Measurements from ENCODE around the gene OCIAD1.
"Not testable (repeated sequence)": the region's sequence is repeated elsewhere in the genome, so short reads cannot be mapped to it uniquely, and the experiment has no call there.

The OCIAD1 gene, protein sequence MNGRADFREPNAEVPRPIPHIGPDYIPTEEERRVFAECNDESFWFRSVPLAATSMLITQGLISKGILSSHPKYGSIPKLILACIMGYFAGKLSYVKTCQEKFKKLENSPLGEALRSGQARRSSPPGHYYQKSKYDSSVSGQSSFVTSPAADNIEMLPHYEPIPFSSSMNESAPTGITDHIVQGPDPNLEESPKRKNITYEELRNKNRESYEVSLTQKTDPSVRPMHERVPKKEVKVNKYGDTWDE

DNA sequence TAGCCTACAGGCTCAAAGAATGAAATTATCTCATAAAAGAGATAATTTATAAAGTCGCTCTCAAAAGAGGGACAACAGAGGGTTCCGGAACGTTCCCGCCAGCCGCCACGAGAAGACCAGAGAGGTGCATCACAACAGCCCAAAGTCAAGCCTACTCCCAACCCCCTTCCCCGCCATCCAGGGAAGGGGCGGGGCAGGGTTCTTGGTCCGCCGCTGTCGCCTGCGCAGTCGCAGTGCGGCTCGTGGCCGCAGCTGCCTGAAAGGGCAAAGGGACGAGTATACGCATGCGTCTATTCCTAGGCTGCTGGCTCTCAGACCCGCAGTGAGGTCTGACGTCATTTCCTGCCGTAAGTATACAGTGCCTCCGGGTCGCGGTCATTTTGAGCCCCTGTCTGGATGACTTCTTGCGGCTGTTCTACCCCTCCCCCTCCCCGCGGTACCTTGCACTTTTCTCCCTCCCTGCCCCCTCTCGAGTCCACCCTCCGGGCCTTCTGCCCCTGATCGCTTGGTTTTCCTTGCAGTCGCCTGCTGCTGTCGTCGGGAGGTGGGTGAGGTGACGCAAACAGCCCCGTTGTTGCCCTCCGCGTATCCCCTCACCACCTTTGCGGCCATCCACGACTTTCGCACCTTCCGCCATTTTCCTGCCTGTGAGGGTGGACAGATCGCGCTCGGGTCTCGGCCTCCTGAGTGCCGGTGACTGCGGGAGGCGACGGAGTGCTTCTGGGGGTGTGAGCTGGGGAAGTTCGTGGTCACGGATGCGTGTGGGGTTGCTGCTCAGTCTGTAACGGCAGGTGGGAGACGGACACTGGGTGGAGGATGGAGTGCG, at the start of gene OCIAD1:
Gene OCIAD1, plus strand, starts transcription at position 383 of the 826 bp plus-strand sequence. CDS start 1,537 bp downstream, outside the sequence.
- peak; percentile 95 for DNase-seq

- DNase-seq, result no peak
Observed at GRCh38 chr4:48781968-48782367, 48.9 kb upstream of the OCIAD1 start.

DNA sequence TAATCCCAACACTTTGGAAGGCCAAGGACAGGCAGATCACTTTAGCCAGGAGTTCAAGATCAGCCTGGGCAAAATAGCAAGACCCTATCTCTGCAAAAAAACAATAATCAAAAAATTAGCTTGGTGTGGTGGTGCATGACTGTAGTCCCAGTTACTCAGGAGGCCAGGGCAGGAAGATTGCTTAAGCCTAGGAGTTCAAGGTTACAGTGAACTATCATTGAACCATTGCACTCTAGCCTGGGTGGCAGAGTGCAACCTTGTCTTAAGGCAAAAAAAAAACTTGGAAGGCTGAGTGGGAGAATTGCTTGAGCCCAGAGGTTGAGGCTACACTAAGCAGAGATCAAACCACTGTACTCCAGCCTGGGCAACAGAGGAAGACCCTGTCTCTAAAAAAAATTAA, 45.6 kb upstream of the OCIAD1 start:
- no peak for DNase-seq

DNA sequence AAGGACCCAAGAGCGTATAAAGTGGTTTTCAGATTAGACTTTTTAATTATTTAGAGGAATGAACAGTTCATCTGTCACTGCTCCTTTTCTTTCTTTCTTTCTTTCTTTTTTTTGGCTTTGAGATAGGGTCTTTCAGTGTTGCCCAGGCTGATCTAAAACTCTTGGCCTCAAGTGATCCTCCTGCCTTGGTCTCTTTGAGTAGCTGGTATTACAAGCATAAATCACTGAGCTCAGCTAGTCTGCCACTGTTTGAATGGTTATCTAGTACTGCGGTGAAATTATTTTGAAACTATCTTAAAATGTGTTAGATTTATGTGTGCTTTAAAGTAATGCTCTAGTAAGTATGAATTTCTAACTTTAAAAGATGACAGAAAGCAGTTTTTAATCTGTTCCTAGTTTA, 44.3 kb upstream of the OCIAD1 start:
- DNase-seq, result no peak

GRCh38 chr4:48787056-48787455, 43.8 kb upstream of the OCIAD1 start:
- DNase-seq, result no peak

- DNase-seq, result no peak
Observed at GRCh38 chr4:48790561-48790960, 40.3 kb upstream of the OCIAD1 start.

- no peak for DNase-seq
Observed at GRCh38 chr4:48791313-48791712, 39.6 kb upstream of the OCIAD1 start.

- DNase-seq, result no peak
Observed at GRCh38 chr4:48792348-48793006, 38.4 kb upstream of the OCIAD1 start.

DNA sequence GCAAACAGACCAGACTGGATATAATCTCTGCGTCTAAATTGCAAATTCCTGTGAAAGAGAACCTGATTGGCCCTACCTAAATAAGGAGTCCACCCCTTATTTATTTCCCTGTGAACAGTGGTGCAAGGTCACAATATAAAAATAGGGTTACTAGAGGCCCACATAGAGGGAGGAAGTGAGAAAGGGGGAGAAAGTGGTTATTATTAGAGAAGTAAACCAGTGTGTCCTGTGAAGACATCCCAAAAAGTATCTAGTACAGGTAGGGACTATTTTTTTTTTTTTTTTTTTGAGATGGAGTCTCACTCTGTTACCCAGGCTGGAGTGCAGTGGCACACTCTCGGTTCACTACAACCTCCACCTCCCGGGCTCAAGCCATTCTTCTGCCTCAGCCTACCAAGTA, 35.8 kb upstream of the OCIAD1 start:
- DNase-seq, result no peak

- no peak for DNase-seq
Observed at GRCh38 chr4:48796191-48796926, 34.5 kb upstream of the OCIAD1 start.

GRCh38 chr4:48796927-48797679, 33.8 kb upstream of the OCIAD1 start:
- DNase-seq, result no peak

DNA sequence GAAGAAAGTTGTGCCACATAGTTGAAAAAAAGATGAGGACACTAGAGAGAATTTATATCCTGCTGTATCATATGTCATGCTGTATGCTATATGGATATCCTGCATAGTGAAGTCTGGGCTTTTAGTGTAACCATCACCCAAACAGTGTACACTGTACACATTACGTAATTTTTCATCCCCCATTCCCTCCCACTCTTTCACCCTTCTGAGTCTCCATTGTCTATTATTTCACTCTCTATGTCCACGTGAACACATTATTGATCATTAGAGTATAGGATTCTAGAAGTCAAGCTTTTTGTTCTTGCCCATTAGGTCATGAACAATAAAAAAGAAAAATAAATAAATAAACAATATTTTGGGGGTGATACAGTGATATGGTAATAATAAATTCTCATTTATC, 32.8 kb upstream of the OCIAD1 start:
- DNase-seq, result no peak

- no peak for DNase-seq
Observed at GRCh38 chr4:48799157-48799556, 31.7 kb upstream of the OCIAD1 start.

GRCh38 chr4:48800155-48800554, 30.7 kb upstream of the OCIAD1 start:
- not testable (repeated sequence) for DNase-seq

GRCh38 chr4:48801016-48801715, 29.7 kb upstream of the OCIAD1 start:
- DNase-seq, result no peak

GRCh38 chr4:48804584-48805301, 26.1 kb upstream of the OCIAD1 start:
- no peak for DNase-seq

DNA sequence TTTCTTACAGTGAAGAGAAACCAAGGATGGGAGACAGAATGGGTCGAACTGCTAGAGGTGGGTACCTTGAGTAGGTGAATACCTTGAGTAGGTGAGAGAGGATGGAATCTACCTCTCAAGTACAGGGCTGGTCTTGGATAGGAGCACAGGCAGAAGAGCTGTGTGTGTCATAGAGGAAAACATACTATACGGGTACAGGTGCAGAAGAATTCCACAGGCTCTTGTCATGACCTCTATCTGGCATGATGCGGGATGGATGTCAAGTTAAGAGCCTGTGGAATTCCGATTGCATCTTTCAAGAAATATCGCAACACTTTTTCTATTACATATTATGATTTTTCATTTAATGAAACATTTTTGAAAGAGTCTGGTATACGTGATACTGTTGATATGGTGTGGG, 18.0 kb upstream of the OCIAD1 start:
- no peak for DNase-seq

- no peak for DNase-seq
Observed at GRCh38 chr4:48813964-48814363, 16.9 kb upstream of the OCIAD1 start.

GRCh38 chr4:48815483-48815882, 15.4 kb upstream of the OCIAD1 start:
- no peak for DNase-seq

DNA sequence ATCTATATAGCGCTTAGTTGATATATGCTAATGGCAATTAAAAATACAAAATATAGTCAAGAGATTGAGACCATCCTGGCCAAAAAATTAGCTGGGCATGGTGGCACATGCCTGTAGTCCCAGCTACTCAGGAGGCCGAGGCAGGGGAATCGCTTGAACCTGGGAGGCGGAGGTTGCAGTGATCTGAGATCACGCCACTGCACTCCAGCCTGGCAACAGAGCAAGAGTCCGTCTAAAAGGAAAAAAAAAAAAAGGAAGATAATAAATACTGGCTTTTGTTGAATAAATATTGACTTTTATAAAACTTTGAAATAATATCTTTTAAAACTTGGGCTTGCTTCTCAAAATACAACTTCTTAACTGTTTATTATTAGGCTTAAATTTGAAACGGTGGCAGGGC, 14.6 kb upstream of the OCIAD1 start:
- not testable (repeated sequence) for DNase-seq

GRCh38 chr4:48816971-48817370, 13.9 kb upstream of the OCIAD1 start:
- DNase-seq, result no peak

Measured in DMS153 (cell line).